ENCODE results near the gene PLEKHA1.

Gene PLEKHA1

DNA sequence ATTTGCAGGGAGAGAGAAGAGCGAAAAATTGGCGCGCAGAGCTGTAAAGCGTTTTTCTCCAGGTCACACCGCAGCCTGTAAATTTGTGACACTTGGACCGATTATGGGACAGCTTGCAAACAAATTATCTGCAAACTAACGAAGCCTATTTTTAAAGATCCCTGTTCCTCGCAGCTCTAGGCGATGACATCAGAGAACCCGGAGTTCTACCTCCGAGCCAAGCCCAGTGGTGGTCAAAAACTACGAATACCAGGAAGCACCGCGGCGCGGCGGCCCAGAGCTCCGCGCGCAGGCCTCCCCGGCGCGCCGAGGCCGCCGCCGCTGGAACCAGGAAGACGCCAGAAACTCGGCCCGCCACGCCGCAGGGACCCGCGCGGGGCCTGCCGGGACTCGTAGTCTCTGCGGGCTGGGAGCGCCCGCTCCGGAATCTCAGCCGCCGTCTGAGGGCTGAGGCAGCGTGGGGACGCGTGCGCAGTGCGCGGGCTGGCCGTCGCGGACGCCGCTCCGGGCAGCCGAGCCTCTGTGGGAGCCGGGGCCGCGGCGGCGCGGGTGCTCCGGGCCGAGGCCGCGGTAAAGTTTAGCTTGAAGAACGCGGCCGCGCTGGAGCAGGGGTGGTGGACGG is at the start of gene PLEKHA1:
TSS of gene PLEKHA1 (plus strand) at position 472 of the 622 bp plus-strand sequence. CDS start 18,493 bp downstream, outside the sequence.
- peak; percentile 88 for DNase-seq (ENCODE audit: low read depth)

DNA sequence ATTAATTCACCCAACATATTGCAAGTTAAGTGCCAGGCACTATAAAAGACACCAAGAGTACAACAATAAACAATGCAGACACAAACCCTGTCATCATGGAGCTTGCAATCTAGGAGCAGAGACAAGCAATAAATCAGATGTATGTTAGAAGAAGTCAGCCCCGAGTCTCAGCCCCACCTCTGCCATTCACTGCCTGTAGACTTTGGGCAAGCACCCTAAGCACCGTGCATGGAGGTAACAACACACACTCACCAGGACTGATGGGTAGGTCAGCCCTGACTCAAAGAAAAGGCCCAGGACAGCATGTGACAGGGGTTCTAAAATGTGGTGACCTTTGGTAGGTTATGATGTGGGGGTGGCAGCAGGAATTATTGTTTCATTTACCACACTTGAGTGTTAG is 49.3 kb upstream of the PLEKHA1 start:
- no peak for DNase-seq (ENCODE audit: low read depth)

DNA sequence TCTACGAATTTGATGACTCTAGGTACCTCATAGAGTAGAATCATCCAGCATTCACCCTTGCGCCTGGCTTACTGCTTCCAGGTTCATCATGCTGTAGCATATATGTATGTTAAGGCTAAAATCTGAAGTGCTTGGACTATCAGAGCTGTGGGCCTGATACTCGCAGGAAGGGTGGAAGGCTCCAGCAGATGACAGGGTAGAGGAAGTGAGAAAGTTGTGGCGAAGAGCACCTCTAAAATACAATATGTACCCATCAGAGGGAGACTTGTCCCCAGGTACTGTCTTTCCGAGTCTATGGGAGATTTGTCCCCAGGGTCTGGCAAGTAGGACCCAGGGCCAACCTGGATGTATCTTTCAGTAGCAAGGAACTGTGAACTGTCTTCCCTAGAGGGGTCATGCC is 48.1 kb upstream of the PLEKHA1 start:
- DNase-seq (ENCODE audit: low read depth) = no peak

DNA sequence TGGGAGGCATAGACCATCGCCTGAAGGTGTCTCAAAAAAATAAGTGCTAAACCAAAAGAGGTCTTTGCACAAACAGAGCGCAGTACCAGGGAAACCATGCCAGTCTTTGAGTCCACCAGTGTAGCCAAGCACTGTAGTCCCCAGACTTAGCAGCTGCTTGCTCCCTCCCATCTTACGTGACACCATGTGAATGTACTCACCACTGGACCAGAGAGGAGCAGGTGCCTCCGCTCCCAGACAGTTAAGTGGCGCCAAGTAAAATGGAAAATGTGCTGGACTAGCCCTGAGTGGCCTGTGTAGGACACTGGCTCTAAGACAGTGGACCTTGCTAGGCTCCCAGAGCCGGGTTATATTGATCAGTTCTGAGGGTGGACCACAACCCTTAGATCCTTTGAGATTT is 47.7 kb upstream of the PLEKHA1 start:
- no peak for DNase-seq (ENCODE audit: low read depth)

DNA sequence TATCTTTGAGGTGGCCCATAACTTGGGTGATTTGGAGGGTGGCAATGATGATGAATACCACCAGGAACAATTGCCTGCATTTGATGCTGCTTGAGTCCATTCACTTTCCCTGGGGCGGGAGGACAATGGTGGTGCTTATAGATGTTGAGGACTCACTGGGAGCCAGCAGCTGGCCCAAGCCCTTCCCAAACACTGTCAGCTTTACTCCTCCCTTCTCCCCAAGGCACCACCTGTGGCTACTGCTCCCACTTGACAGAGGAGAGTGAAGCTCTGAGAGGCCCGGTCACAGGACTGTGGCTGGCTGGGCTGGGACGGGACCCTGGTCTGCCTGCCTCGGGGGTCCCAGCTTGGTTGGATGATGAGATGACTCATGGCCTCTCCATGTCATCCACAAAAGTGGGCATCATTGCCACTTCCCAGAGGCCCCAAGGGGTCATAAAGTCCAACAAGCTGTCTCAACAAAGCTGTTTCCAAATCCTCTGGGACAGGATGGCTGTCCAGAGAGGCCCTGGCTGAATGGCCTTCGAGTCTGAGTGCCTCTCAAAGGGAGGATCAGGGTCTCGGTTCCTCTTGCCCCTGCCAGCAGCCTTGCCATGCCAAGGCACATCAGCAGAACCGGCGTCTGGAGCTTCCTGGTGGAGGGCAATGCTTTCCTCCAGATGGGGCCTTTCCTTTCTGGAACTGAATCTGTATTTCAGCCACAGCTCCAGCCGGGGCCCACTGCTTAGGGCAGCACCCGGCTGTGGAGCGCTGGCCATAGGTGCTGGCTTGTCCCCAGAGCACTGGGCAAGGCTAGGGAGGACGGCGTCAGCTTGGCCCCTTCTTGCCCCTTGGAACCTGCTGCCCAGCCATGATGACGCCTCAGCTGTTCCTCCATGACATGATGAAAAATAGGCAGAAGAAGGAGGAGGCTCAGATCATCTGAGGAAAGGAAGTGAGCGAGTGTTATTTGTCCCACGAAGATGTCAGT is 47.0 kb upstream of the PLEKHA1 start:
- no peak for DNase-seq (ENCODE audit: low read depth)

DNA sequence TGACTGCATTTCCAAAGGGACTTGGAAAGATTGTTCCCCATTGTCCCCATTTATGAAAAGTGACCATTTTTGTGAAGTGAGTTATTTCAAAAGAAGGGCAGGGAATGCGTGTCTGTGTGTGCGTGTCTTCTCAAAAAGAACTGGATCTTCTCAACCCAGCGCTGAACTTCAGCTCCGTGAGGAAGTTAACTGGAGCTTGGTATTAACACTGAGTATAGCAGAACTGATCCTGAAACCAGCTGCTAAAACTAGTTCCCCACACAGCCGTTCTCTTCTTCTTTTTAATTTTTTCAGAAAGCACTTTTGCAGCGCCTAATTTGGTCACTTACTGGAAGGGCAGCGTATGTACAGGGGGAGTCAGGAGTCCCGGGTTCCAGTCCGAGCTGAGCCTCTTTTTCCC is 45.8 kb upstream of the PLEKHA1 start:
- DNase-seq (ENCODE audit: low read depth) = no peak

DNA sequence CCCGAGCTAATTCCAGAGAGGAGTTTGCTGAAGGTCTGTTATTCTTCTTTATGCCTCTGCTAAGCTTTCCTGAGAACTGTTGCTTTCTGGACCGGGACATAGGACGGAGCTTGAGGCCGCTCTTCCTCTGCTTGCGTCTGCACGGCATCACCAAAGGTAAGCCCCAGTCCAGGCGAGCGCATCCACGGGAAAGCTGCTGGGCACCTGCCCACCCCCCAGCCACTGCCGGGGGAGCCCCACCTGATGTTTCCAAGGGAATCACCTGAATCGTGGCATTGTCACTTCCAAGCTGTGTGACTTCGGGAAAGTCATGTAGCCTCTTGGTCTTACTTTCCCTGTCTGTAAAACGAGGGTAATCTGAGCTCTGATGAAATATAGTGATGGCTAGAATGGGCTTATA is 45.1 kb upstream of the PLEKHA1 start:
- no peak for DNase-seq (ENCODE audit: low read depth)

DNA sequence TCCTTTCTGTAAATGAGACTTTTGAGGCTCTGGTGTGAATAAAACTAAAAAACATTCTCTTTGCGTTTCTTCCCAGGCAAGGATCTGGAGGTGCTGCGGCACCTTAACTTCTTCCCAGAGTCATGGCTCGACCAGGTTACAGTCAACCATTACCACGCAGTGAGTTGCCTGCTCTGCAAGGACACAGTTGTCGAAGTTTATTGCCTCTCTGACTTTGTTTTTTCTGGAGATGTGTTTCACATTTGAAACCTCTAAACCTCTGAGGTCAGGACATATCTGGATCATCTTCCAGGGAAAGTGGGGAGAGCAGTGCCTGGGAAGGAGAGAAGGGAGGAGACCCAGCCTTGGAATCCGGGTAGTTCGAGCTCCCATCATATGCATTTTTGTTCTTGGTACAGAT is 43.4 kb upstream of the PLEKHA1 start:
- DNase-seq (ENCODE audit: low read depth) = no peak

DNA sequence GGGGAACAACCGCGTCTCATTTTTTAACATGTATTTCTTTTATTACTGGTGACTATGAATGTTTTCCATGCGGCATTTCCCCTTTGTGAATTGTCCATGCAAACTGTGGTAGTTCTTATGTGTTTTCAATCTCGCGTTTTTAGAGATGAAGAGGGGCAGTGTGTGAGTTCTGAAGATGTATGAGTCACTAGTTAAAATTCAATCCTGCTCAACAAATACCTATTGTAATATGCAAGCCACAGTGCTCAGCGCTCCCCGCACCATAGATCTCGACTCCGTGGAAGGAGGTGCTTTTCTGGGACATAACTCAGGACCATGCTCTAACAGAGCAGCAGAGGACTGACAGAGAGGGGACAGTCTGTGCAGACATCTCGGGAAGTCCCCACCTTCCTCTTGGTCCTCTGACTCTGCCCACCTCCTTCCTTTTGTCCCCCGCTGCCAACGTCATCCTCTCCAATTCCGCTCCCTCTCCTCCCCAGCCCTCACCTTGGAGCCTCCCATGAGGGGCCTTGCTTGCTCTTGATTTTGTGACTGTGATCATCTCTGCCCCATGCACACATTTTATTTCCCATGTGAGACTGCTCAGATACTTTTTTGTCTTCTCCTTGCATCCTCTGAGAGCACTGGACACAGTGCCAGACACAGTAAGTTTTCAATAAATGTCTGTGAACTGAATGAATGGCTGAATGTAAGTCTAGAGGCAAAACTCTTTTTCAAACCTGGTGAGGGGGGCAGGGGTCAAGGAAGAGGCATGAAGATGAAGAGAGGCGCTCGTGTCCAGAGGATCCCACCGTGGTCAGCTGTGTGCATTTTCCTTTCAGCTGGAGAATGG is 42.7 kb upstream of the PLEKHA1 start:
- no peak for DNase-seq (ENCODE audit: low read depth)

DNA sequence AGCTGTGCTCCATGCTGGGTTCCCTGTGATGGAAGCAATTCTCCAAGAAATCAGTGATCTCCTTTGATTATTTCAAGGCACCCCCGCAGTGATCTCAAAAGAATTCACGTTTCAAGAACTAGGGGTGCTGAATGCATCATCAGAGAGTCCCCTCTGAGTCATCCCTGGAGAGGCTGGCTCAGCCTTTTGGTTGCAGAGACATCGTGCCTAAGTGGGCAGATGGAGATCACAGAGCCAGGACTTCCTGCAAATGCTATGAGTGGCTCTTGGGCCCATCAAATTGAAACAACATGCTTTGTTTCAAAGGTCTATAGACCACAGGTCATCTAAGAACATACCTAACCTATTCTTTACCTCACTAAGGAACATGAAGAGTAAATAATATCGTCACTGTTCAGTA is 41.5 kb upstream of the PLEKHA1 start:
- DNase-seq (ENCODE audit: low read depth) = no peak

DNA sequence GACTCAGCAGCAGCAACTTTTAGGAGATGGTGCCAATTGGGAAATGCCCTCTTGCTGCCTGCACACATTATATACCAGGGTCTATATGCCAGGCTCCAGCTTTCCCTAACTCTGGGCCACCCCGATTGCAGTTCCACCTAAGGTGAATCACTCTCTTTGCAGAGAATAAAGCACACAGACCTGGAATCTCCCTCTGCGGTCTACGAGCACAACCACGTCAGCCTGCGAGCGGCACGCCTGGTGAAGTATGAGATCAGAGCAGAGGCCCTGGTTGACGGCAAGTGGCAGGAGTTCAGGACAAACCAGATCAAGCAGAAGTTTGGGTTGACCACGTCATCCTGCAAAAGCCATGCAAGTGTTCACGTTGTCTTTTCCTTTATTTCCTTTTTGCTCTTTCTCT is 38.2 kb upstream of the PLEKHA1 start:
- DNase-seq (ENCODE audit: low read depth) = no peak

DNA sequence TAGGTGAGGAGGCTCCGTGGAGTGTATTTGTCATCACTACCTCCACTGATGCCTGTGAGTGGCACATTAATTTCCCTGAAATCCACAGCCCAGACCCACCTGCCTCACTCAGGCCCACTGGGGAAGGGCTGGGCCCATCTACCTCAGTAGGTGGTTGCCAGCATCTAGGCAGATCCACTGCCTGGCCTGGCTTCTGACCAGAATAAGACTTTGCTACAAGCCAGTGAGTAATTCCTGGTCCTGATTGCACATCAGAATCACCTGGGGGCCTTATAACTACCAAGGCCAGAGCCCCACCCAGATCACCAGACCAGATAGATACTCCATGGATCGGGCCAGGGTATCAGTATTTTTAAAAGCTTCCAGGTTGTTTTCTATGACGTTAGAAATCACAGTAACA is 37.5 kb upstream of the PLEKHA1 start:
- no peak for DNase-seq (ENCODE audit: low read depth)

DNA sequence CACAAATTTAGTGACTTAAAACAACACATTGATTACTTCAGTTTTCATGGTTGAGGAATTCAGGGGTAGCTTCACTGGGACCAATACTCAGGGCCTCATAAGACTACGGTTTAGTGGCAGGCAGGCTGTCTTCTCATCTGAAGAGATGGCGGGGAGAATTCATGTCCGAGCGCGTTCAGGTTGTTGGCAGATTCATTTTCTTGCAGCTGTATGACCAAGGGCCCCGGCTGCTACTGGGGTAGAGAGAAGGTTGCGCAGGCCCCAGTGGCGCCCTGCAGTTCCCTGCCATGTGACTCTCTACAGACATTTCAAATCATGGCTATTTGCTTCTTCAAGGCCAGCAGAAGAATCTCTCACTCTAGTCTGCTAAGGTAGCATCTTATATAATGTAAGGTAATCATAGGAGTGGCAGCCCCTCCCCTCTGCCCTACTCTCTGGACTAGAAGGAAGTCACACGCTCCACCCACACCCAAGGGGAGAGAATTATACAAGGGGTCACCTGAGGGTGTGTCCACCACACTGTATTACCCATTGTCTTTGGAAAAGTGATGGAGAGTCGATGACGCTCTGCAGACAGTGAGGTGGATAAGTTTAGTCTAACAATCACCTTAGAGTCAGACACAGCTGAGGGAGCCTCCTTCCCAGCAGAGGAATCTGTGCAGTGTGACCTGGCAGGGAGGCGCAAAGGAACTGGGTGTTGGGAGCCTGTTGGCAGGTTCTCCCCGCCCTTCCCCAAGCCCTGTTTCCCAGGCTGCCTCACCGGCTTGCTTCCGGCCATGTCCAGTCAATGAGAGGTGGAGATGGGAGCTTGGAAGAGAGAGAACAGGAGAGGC is 35.7 kb upstream of the PLEKHA1 start:
- DNase-seq (ENCODE audit: low read depth) = no peak

DNA sequence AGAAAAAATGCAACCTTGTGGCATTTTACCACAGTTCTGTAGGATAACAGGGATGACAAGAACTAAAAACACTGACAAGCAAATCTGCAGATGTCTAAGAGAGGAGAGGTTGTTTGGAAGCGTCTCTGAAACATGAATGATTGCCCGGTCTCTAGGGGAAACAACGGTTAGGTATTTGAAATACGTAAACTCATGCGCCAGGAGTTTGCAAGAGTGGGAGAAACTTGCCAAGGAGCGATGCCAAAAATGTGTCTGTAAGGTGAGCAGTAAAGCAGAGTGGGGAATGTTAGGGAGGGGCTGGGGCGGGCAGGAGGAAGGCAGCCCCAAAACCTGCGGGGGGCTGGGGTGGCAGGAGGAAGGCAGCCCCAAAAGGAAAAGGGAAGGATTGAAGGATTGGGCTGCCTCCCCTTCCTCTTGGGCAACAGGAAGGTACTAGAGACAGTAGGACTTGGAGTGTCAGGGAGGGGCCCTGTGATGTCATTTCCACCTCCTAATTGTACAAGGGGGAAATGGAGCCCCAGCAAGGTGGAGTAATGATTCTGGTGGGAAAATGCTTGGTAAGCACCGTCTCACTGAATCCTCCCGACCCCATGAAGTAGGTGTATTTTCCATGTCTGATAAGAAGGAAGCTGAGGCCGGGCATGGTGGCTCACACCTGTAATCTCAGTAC is 33.2 kb upstream of the PLEKHA1 start:
- no peak for DNase-seq (ENCODE audit: low read depth)

DNA sequence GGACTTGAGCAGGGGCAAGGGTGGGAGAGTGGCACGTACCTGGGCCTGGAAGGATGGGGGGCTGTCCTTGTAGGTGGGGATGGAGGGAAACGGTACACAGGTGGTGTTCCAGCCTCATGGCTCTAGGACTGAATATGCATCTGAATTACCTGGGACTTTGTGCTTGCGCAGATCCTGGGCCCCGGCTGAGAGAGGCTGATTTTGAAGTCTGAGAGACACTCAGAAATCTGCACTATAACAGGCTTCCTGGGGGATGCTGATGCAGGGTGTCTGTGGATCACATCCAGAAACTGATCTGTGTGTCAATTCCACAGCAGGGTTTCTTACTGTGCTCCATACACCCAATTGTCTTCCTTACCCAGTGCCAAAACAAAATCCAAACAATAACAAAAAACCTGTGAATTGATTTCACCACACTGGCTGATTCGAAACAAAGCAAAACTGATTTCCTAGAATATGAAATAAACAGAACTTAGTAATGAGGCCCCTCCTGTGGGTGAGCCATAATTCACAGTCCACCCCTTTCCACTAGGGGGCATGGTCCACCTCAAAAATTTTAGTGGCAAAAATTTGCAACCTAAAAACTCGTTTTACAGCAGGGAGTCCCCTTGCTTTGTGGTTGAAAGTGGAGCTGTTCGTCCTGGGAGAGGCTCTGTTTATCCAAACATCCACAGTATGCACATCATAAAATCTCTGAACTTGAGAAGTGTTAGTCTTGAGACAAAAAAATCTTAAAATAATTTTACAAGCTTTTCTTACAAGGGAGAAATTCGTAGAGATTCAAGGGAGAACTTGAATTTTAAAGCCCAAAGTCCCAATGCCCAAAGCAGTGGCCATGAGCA is 32.0 kb upstream of the PLEKHA1 start:
- no peak for DNase-seq (ENCODE audit: low read depth)

DNA sequence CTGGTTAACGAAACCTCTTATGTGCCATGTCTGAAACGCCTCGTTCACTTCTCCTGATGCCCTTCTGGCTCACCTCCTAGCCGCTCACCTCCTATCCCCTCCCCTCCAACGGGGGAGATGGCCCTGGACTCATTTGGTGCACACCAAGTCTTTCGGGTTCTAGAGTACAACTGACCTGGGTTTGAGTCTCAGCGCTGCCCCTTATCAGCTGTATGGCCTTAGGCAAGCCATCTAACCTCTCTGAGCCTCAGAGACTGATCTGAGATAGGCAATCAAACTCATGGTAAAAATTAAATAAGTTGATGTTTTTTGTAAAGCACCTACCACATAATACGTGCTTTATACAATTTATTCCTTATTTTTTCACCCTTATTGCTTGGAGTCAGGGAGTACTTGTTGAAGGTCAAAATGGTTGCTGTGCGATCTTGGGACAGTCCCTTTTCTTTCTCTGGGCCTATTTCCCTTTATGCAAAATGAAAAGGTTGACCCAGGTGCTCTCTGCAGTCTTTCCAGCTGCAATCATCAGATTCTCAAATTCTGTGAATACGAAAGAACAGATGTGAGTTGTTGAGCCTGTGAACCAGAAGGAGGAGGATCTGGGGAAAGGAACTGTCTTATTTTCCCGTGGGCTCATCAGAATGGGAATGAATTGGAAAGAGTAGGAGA is 31.2 kb upstream of the PLEKHA1 start:
- DNase-seq (ENCODE audit: low read depth) = no peak

DNA sequence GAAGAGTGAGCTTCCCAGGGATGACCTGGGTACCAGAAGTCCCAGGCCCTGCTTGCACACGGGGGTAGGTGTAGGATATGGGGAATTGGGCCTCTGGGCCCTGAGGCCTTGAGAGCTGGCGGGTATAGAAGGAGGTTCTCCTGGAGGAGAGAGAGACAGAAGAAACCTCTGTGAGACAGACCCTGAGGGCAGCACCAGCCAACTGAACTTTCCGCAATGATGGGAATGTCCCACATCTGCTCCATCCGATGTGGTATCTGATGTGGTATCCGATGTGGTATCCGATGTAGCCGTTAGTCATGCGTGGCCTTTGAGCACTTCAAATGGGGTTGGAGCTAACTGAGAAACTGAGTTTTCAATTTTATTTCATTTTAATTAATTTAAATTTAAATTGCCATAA is 30.6 kb upstream of the PLEKHA1 start:
- DNase-seq (ENCODE audit: low read depth) = no peak

DNA sequence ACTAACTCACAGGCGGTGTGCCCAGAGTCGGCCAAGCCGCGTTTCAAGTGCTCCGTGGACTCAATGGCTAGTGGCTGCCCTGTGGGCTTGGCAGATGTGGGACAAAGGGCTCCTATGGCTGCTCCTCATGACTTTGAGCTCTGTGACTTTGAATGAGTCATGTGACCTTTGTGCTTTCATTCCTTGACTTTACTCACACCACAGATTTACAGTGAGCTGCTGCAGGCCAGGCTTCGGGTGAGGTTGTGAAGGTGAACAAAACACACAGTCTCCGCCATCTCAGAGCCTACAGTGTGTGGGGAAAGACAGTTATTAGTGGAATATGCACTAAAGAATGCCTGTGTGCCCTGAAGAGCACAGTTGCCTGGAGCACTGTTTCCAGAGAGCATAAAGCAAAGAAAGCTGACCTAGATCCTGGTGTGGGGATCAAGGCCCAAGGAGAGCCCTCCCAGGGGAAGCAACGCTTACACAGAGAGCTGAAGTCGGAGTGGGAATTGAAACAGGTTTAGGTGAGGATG is 29.7 kb upstream of the PLEKHA1 start:
- no peak for DNase-seq (ENCODE audit: low read depth)

DNA sequence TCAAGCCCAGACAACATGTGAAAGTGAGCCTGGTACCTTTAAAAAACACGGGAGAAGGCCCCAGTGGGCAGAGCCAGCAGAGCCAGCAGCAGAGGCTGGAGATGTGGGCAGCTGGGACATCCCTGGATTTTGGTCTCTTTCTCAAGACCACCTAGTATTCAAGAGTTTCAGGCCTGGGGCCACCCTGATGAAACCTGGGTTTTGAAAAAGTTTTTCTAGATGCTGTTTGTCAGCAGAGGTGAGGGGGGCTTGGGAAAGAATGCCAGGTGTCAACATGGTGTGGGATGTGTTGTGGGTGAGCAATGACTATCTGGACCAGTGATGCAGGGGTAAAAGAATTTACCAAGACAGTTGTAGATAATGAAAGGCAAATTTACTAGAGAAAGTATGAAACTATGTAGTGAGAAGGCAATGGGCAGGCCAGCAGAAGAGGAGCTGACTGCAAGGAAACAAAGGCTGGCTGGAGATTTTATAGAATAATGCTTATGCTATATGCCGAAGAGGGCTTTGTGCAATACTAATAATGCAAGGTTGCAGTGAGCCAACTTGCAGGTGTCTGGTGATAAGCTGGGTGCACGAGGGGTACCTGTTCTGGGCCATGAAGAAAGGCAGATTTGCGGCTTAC is 28.1 kb upstream of the PLEKHA1 start:
- no peak for DNase-seq (ENCODE audit: low read depth)
